Adrenal gland (tissue), 12 donors: Measurements from ENCODE around the gene ATF6B. TPM values are rescaled to one million over a fixed set of nuclear protein-coding genes. Genes with fewer than 3 reads are reported as not detected.

ENCODE experiments used
- DNase-seq, 7 donors: peaks; one replicate each; pipeline ENCODE4 v3.0.0-alpha.2; 2019 to 2020
- H3K27ac ChIP-seq, 5 donors: fragments of 200-600 bp; sonication (generic) in 4 of 5; 1 replicate in 3 of 5; 2 replicates in 2 of 5; pipeline versions ENCODE4 v1.5.1 to v1.8.0; 2016 to 2020; ENCODE audit warnings: mild to moderate bottlenecking in 1 of 5
- H3K27me3 ChIP-seq: fragments of 200-600 bp; 2 replicates; pipeline ENCODE4 v1.8.0; 2021
- H3K36me3 ChIP-seq, 2 donors: fragments of 200-600 bp; replicated peaks in 1 of 2; 1 replicate in 1 of 2; 2 replicates in 1 of 2; pipeline versions ENCODE4 v1.5.1 to v1.8.0; 2018 to 2022
- H3K4me1 ChIP-seq, 2 donors: fragments of 200-600 bp; replicated peaks in 1 of 2; 1 replicate in 1 of 2; 2 replicates in 1 of 2; pipeline versions ENCODE4 v1.5.1 to v1.8.0; 2018 to 2021
- H3K4me3 ChIP-seq, 4 donors: fragments of 200-600 bp; sonication (generic) in 3 of 4; one replicate each; pipeline ENCODE4 v1.5.1; 2016 to 2018
- H3K9me3 ChIP-seq, 3 donors: fragments of 200-600 bp; sonication (generic) in 1 of 3; replicated peaks in 1 of 3; 1 replicate in 2 of 3; 2 replicates in 1 of 3; pipeline versions ENCODE4 v1.5.1 to v1.8.0; 2016 to 2021
- POLR2A ChIP-seq, 2 donors: fragments of 450-650 bp; IDR thresholded peaks; one replicate each; pipeline ENCODE4 v1.6.1; 2017; ENCODE audit warnings: antibody characterized with exemption in 2 of 2, mild to moderate bottlenecking in 2 of 2, moderate library complexity in 1 of 2
- WGBS, 4 donors: extraction: QIAGEN DNeasy Blood & Tissue Kit in 2 of 4; methylation state at CpG; one replicate each; pipeline versions ENCODE4 v1.1.5 to v1.1.7; 2013 to 2017; 5-methylcytosine and 5-hydroxymethylcytosine counted together
- intact Hi-C, 2 donors: fragments of 100-400 bp; cut with DNase I; formaldehyde crosslinking; loops; one replicate each; pipeline versions ENCODE4 v1.14.1 to v1.15.0; 2022 to 2023
- polyA plus RNA-seq, 3 donors: library from polyadenylated mRNA; stranded (reverse); fragments of 200-250 nt in 2 of 3; fragments of 350-450 nt in 1 of 3; fragmentation: Illumina TruSeq in 1 of 3; extraction: RNeasy Lipid Tissue Mini Kit (QIAGEN cat#74804) in 1 of 3; gene quantifications; one replicate each; pipeline ENCODE4 v1.2.3, GENCODE V29; 2013 to 2014
- total RNA-seq, 9 donors: library from RNA; depleted of rRNA in 4 of 9; stranded (reverse); fragments of >200 nt in 4 of 9; fragments of 120-200 nt in 1 of 9; fragmentation: NEBNext Ultra II Directional in 1 of 9; extraction: Animal tissue kit (Norgen Biotek cat#: 25700) in 1 of 9; gene quantifications; one replicate each; pipeline versions ENCODE4 v1.1.0 to v1.2.4, GENCODE V29; 2013 to 2023
- TF ChIP-seq, protein P1 (sequence below), 6 experiments: fragments of 450-650 bp in 4 of 6; fragments of 200-600 bp in 2 of 6; sonication (generic) in 1 of 6; IDR thresholded peaks; 1 replicate in 5 of 6; 2 replicates in 1 of 6; pipeline versions ENCODE4 v1.5.1 to v1.8.0; 2016 to 2021; ENCODE audit warnings: antibody characterized with exemption in 6 of 6, mild to moderate bottlenecking in 2 of 6, moderate library complexity in 1 of 6
- donor health status: healthy with polysubstance abuse.
- donor health status: Bipolar disorder and iron deficiency.
- donor health status: DM: yes; HTN: yes; CAD: no.
- donor health status: DM: no; HTN: no; CAD: no.
- donor health status: DM: no; HTN: no; CAD: no.
- donor health status: DM: yes; HTN: yes; CAD: no.

ATF6B gene
- total and polyA plus RNA-seq, 12 donors = 17.7 to 136 (median 44.2) TPM

DNA sequence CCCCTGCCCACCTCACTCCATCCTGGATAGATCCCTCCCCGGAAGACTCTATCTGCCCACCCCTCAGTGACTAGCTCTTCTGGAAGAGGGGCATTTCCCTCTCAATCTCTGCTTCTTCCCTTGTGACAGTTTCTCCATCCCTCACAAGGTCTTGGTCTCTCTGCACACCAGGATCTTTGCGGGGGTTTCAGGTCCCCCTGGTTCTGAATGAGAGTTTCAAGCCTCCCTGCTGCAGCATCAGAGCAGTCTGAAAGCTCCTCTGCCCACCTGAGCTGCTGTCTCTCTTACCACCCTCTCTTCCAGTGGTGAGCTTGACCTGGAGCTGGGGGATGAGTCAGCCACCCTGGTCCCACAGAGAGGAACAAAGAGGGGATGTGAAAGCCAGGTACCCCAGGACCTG, 43.3 kb downstream of the ATF6B start:
- Histone ChIP-seq H3K27ac (peak overlapping the region in 1 of 5 donors; percentile 87), H3K4me3 (no peak overlapping the region), H3K36me3 (no peaks in the 10 kb centered on the region), H3K9me3 (no peaks in the 10 kb centered on the region), H3K27me3 (no peaks in the 10 kb centered on the region), H3K4me1 (peaks cover 22 to 41% of the 10 kb centered on the region in 2 donors)
- intact Hi-C loops = no loop called here
- no peak for TF ChIP-seq POLR2A (IDR thresholded peaks at IDR 0.05)
- TF ChIP-seq, protein P1, sequence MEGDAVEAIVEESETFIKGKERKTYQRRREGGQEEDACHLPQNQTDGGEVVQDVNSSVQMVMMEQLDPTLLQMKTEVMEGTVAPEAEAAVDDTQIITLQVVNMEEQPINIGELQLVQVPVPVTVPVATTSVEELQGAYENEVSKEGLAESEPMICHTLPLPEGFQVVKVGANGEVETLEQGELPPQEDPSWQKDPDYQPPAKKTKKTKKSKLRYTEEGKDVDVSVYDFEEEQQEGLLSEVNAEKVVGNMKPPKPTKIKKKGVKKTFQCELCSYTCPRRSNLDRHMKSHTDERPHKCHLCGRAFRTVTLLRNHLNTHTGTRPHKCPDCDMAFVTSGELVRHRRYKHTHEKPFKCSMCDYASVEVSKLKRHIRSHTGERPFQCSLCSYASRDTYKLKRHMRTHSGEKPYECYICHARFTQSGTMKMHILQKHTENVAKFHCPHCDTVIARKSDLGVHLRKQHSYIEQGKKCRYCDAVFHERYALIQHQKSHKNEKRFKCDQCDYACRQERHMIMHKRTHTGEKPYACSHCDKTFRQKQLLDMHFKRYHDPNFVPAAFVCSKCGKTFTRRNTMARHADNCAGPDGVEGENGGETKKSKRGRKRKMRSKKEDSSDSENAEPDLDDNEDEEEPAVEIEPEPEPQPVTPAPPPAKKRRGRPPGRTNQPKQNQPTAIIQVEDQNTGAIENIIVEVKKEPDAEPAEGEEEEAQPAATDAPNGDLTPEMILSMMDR (IDR thresholded peaks at IDR 0.05) = no peak
- DNase-seq = no peak
- WGBS, 4 donors = 85 to 98% (median 92%) methylated on average over 2 of the region's 2 CpGs

DNA sequence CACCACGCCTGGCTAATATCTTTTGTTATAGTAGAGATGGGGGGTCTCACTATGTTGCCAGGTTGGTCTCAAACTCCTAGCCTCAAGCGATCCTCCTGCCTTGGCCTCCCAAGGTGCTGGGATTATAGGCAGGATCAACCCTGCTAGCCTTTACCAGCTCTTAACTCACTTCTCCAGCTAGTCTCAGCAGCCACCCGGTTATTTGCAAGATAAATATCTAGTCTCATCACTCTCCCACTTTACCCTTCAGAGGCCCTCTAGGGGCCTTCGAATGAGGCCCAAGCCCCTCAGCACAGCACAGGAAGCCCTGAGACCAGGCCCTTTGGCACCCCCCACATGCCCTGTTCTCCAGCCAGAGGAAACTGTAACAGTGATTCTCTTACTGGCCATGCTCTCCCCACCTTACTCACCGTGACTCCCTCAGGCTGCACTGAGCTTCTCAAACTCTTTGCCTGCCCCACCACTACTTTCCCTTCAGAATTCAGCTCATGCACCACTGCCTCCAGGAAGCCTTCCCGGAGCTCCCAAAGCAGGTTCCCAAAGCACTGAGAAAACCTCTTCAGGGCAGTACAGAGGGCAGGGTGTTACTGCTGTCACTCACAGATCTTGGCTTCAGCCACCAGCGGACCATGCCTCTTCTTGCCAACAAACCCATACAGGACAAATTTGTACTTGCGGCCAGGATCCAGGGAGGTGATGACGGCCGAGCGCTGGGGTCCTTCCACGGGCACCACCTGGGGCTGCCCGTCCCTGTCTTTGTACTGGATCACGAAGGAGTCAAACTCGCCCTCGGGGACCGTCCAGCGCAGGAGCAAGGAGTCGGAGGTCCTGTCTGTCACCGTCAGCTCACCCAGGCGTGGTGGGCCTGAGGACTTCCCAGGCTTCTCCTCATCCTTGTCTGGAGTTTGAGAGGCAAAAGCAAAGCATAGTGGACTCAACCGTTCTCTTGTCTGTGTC, 44.0 kb downstream of the ATF6B start:
- intact Hi-C loops = no loop called here
- H3K4me3 ChIP-seq = no peak overlapping the region
- no peak for DNase-seq
- H3K4me1 ChIP-seq = peaks cover 24 to 48% of the 10 kb centered on the region in 2 donors
- peak overlapping the region in 2 of 5 donors; percentile 7 to 87 for H3K27ac ChIP-seq
- WGBS, 4 donors = 92 to 94% (median 94%) methylated on average over 15 to 22 of the region's 22 CpGs
- H3K36me3 ChIP-seq = no peaks in the 10 kb centered on the region
- no peaks in the 10 kb centered on the region for H3K9me3 ChIP-seq
- TF ChIP-seq POLR2A (IDR thresholded peaks at IDR 0.05) = no peak
- TF ChIP-seq, protein P1 (IDR thresholded peaks at IDR 0.05) = no peak
- H3K27me3 ChIP-seq = no peaks in the 10 kb centered on the region

DNA sequence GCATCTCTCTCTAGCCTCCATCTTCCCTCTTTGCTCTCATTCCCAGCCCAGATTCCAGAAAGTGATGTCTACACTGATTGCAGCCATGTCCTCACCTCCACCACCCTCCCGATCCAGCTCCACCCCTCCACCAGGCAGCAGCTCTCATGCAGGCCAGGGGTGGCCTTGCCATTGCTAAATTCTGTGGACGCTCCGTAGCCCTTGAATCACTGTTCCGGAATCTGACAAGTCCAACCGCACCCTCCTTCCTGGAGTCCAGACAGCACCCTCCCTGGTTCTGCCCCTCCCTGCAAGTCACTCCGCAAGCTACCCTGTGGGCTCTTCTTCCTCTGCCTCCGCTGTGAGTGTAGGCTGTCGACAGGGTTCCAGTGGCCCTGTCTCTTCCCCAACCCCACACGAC, 45.1 kb downstream of the ATF6B start:
- Histone ChIP-seq H3K36me3 (no peaks in the 10 kb centered on the region), H3K9me3 (no peaks in the 10 kb centered on the region), H3K27ac (peak overlapping the region in 3 of 5 donors; percentile 7 to 87 (median 62)), H3K27me3 (no peaks in the 10 kb centered on the region), H3K4me1 (peaks cover 28 to 53% of the 10 kb centered on the region in 2 donors), H3K4me3 (no peak overlapping the region)
- 54 to 79% (median 67%) methylated on average over 9 of the region's 9 CpGs for WGBS, 4 donors
- intact Hi-C loops = no loop called here
- TF ChIP-seq, protein P1 (IDR thresholded peaks at IDR 0.05) = no peak
- no peak for TF ChIP-seq POLR2A (IDR thresholded peaks at IDR 0.05)
- peak in 6 of 7 donors; percentile 64 to 80 (median 72) for DNase-seq

DNA sequence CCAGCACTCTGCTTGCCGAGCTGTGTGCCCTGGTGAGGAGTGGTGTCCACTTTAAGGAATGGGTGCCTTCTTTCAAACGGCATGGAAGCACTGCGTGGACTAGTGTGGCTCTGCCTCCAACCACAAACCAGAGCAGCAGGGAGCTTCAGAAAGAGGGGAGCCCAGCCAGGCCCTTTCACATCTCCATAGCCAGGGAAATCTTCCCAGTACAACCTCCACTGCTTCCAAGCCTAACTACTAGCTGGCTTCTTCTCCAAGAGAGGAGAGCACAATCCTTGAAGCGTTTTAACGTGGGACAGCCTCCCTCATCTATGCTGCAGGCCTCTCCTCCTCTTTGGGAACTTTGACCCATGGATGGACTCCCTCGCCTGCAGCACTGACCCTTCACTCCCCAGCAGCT, 45.6 kb downstream of the ATF6B start:
- Histone ChIP-seq H3K9me3 (no peaks in the 10 kb centered on the region), H3K4me1 (peaks cover 24 to 48% of the 10 kb centered on the region in 2 donors), H3K27ac (peak overlapping the region in 2 of 5 donors; percentile 62 to 87), H3K4me3 (no peak overlapping the region), H3K27me3 (no peaks in the 10 kb centered on the region), H3K36me3 (no peaks in the 10 kb centered on the region)
- intact Hi-C loops = no loop called here
- no peak for TF ChIP-seq POLR2A (IDR thresholded peaks at IDR 0.05)
- TF ChIP-seq, protein P1 (IDR thresholded peaks at IDR 0.05) = no peak
- 50 to 68% (median 65%) methylated on average over 6 of the region's 6 CpGs for WGBS, 4 donors
- DNase-seq = no peak
